ENCODE data around the gene P4HA2. TPM values are rescaled to one million over a fixed set of nuclear protein-coding genes. Genes with fewer than 3 reads are reported as not detected.

P4HA2 gene
- total and polyA plus RNA-seq, 2 of the 8 experiments (the other 6 are each of a cell fraction or from before 2014, with no cell fraction given), result 7.4 to 9.3 TPM

DNA sequence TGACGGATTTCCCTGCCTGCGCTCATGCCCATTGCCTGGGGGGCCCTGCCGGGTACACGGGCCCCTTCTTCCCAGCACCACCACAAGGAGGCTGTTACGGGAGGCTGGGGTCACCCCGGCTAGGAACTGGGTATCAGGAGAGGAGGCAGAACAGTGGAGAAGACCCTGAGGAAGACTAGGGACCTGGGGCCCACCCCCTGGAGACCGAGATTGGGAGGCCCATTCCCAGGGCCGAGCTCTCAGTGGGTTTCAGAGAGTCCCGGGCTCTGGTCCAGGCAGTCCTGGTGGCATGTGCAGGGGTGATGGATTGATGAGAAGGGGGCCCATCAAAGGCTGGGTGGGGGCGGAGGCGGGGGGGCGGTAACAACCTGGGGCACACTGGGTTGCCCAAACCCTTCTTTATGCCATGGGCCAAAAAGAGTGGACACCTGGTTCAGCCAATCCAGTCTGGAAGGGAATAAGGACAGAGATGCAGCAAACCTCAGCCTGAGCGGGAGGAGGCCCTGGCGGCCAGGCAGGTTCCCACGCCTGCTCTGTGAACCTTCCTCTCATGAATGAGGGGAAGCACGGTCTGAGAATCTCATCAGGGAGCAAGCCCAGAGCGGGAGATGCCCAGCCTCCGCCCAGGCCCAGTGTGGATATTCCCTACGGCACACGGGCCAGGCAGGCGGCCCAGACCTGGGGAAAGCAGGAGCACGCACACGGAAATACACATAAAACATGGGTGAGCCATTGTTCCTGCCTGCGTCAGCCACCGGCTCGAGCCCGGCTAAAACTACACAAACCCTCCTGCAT is 785 bp upstream of the P4HA2 start:
- Histone ChIP-seq H4K20me1 (replicated peaks in 1 of 2; ENCODE audit: control insufficient read depth in 1 of 2, insufficient read depth in 2 of 2, low read length in 2 of 2) (peaks cover 0 to 1% of the 10 kb centered on the region in 2 experiments), H3K14ac (ENCODE audit: insufficient read length) (no peak overlapping the region), H3K36me3 (ENCODE audit: control insufficient read depth in 2 of 4, insufficient read depth in 4 of 4, low read length in 3 of 4) (no peaks in the 10 kb centered on the region), H3K79me1 (ENCODE audit: low read depth, low read length) (no peaks in the 10 kb centered on the region), H3K4ac (replicated peaks; ENCODE audit: insufficient read length, low read depth, low read length) (no peak overlapping the region), H2BK12ac (ENCODE audit: low read depth, low read length) (no peak overlapping the region), H3K23ac (ENCODE audit: insufficient read length) (no peak overlapping the region), H2BK15ac (ENCODE audit: low read length) (no peak overlapping the region), H3K4me3 (ENCODE audit: extremely low read depth in 1 of 4, insufficient read depth in 2 of 4, low read depth in 3 of 4, low read length in 4 of 4) (peak overlapping the region; percentile 57 to 77 (median 60)), H4K91ac (replicated peaks; ENCODE audit: insufficient read length, low read length) (no peak overlapping the region), H3K27me3 (replicated peaks in 1 of 4; ENCODE audit: control insufficient read depth in 3 of 4, extremely low read depth in 1 of 4, insufficient read depth in 3 of 4, low read length in 3 of 4) (peaks cover 3 to 22% (median 20%) of the 10 kb centered on the region in 4 experiments), H3K9ac (replicated peaks in 1 of 4; ENCODE audit: extremely low read depth in 1 of 4, low read depth in 3 of 4, low read length in 3 of 4) (peak overlapping the region in 2 of 4 experiments; percentile 23 to 25; a peak in 3 of 7 replicates), H3K18ac (ENCODE audit: extremely low read depth, low read length) (peak overlapping the region; percentile 71; the same call in 1 of the 2 replicates), H4K8ac (ENCODE audit: extremely low read depth, insufficient read depth, low read length) (peak overlapping the region; percentile 88; the same call in 1 of the 2 replicates), H2AK5ac (ENCODE audit: low read depth, low read length) (no peak overlapping the region), H3K4me2 (ENCODE audit: insufficient read depth in 1 of 2, low read depth in 2 of 2, low read length in 2 of 2) (peak overlapping the region; percentile 75 to 80; a peak in 3 of 4 replicates), H3K27ac (ENCODE audit: low read depth, low read length) (no peak overlapping the region; the same call in 1 of the 2 replicates), H3K79me2 (ENCODE audit: control insufficient read depth in 1 of 2, insufficient read depth in 2 of 2, low read length in 2 of 2) (no peaks in the 10 kb centered on the region), H2BK20ac (ENCODE audit: low read length) (no peak overlapping the region), H2BK120ac (replicated peaks; ENCODE audit: low read depth, low read length) (no peak overlapping the region), H4K5ac (ENCODE audit: insufficient read length, low read depth, low read length) (peak overlapping the region; percentile 57), H3K9me3 (ENCODE audit: insufficient read depth in 2 of 2, low read depth in 1 of 2, low read length in 1 of 2) (no peaks in the 10 kb centered on the region), H2BK5ac (ENCODE audit: low read depth, low read length) (no peak overlapping the region; the same call in 1 of the 2 replicates), H2AFZ (ENCODE audit: low read length) (peak overlapping the region; percentile 61; the same call in 1 of the 2 replicates), H3K56ac (replicated peaks; ENCODE audit: insufficient read length, low read depth, low read length) (no peak overlapping the region), H3K23me2 (ENCODE audit: low read depth, low read length) (peaks cover 5% of the 10 kb centered on the region), H3K4me1 (replicated peaks in 1 of 4; ENCODE audit: control insufficient read depth in 3 of 4, insufficient read depth in 4 of 4, low read length in 3 of 4) (peaks cover 0 to 7% (median 5%) of the 10 kb centered on the region in 4 experiments; a peak in 4 of 7 replicates)
- whole genome bisulfite sequencing, 2 experiments (ENCODE audit: extremely low coverage in 1 of 2, insufficient coverage in 1 of 2, insufficient read length in 1 of 2, insufficient replicate concordance in 2 of 2, low coverage in 1 of 2, low lambda C conversion rate in 2 of 2, missing lambda C conversion rate in 1 of 2), result 64% methylated on average over 24 of the region's 27 CpGs; no CpG with 5 or more reads in 1 of the 2 experiments
- CTCF ChIA-PET (ENCODE audit: partially characterized antibody), result interaction anchor here (0.6 to 4.3 kb wide), 14 partner anchors 10 to 824 kb away, joined by 3 to 39 read pairs (median 4); no protein-coding TSS in a partner anchor
- POLR2A ChIA-PET (ENCODE audit: partially characterized antibody), result interaction anchor here (0.9 to 3.3 kb wide), 6 partner anchors 10 to 94 kb away, joined by 3 to 11 read pairs (median 3); partner anchors contain the start of gene SLC22A4
- peak in 1 of 2 experiments; percentile 49 for DNase-seq (ENCODE audit: low read depth in 1 of 2, low spot score in 2 of 2)
- no peak for FAIRE-seq
- TF ChIP-seq PHF8 (conservative IDR thresholded peaks at IDR 0.05; ENCODE audit: low read depth, low read length) (0 out of 2 replicates have a peak, but pooled peaks have one; percentile 21), ZNF274 (IDR thresholded peaks at IDR 0.05; ENCODE audit: borderline replicate concordance, extremely low read depth, low read length) (no peak)

All from H1 (cell line).